ENCODE data around the gene HS3ST1. TPM values are rescaled to one million over a fixed set of nuclear protein-coding genes. Genes with fewer than 3 reads are reported as not detected.

The HS3ST1 gene
- total RNA-seq, 1 donor from 2014 or later = 0.23 TPM

GRCh38 chr4:11365039-11365438 lies 63.7 kb downstream of the HS3ST1 start:
- H3K36me3 Mint-ChIP-seq (ENCODE audit: low read depth) = no peaks in the 10 kb centered on the region
- H3K4me1 Mint-ChIP-seq = no peaks in the 10 kb centered on the region
- DNase-seq = no peak
- H3K9me3 Mint-ChIP-seq = no peaks in the 10 kb centered on the region
- H3K4me3 Mint-ChIP-seq = no peak overlapping the region
- H3K27ac Mint-ChIP-seq = no peak overlapping the region
- intact Hi-C loops (cut with micrococcal nuclease) = no loop called here
- peaks cover 2% of the 10 kb centered on the region for H3K27me3 Mint-ChIP-seq

- DNase-seq = no peak
- no peak overlapping the region for H3K4me3 Mint-ChIP-seq
- no peak overlapping the region for H3K27ac Mint-ChIP-seq
- no peaks in the 10 kb centered on the region for H3K9me3 Mint-ChIP-seq
- intact Hi-C loops (cut with micrococcal nuclease) = no loop called here
- no peaks in the 10 kb centered on the region for H3K27me3 Mint-ChIP-seq
- H3K36me3 Mint-ChIP-seq (ENCODE audit: low read depth) = no peaks in the 10 kb centered on the region
- no peaks in the 10 kb centered on the region for H3K4me1 Mint-ChIP-seq
Measured at GRCh38 chr4:11359591-11359990, 69.1 kb downstream of the HS3ST1 start.

- no peak for DNase-seq
- no peak overlapping the region for H3K4me3 Mint-ChIP-seq
- H3K9me3 Mint-ChIP-seq = no peaks in the 10 kb centered on the region
- H3K36me3 Mint-ChIP-seq (ENCODE audit: low read depth) = no peaks in the 10 kb centered on the region
- H3K27ac Mint-ChIP-seq = no peak overlapping the region
- no peaks in the 10 kb centered on the region for H3K4me1 Mint-ChIP-seq
- no peaks in the 10 kb centered on the region for H3K27me3 Mint-ChIP-seq
- intact Hi-C loops (cut with micrococcal nuclease) = no loop called here
Measured at GRCh38 chr4:11355226-11355625, 73.5 kb downstream of the HS3ST1 start.

GRCh38 chr4:11354531-11354930 lies 74.2 kb downstream of the HS3ST1 start:
- Mint-ChIP-seq H3K27ac (no peak overlapping the region), H3K27me3 (no peaks in the 10 kb centered on the region), H3K4me3 (no peak overlapping the region), H3K36me3 (ENCODE audit: low read depth) (no peaks in the 10 kb centered on the region), H3K9me3 (no peaks in the 10 kb centered on the region), H3K4me1 (no peaks in the 10 kb centered on the region)
- intact Hi-C loops (cut with micrococcal nuclease) = no loop called here
- DNase-seq = no peak

GRCh38 chr4:11348449-11349088 lies 80.1 kb downstream of the HS3ST1 start:
- H3K4me3 Mint-ChIP-seq = no peak overlapping the region
- H3K36me3 Mint-ChIP-seq (ENCODE audit: low read depth) = no peaks in the 10 kb centered on the region
- H3K27me3 Mint-ChIP-seq = no peaks in the 10 kb centered on the region
- intact Hi-C loops (cut with micrococcal nuclease) = no loop called here
- DNase-seq = no peak
- H3K27ac Mint-ChIP-seq = no peak overlapping the region
- no peaks in the 10 kb centered on the region for H3K9me3 Mint-ChIP-seq
- no peaks in the 10 kb centered on the region for H3K4me1 Mint-ChIP-seq

GRCh38 chr4:11344916-11345315 lies 83.8 kb downstream of the HS3ST1 start:
- Mint-ChIP-seq H3K4me3 (no peak overlapping the region), H3K9me3 (no peaks in the 10 kb centered on the region), H3K4me1 (no peaks in the 10 kb centered on the region), H3K27ac (no peak overlapping the region), H3K36me3 (ENCODE audit: low read depth) (no peaks in the 10 kb centered on the region), H3K27me3 (no peaks in the 10 kb centered on the region)
- intact Hi-C loops (cut with micrococcal nuclease) = no loop called here
- DNase-seq = no peak

GRCh38 chr4:11343536-11343935 lies 85.2 kb downstream of the HS3ST1 start:
- no peaks in the 10 kb centered on the region for H3K9me3 Mint-ChIP-seq
- DNase-seq = no peak
- no peak overlapping the region for H3K27ac Mint-ChIP-seq
- H3K36me3 Mint-ChIP-seq (ENCODE audit: low read depth) = no peaks in the 10 kb centered on the region
- H3K4me1 Mint-ChIP-seq = no peaks in the 10 kb centered on the region
- H3K27me3 Mint-ChIP-seq = no peaks in the 10 kb centered on the region
- no peak overlapping the region for H3K4me3 Mint-ChIP-seq
- intact Hi-C loops (cut with micrococcal nuclease) = no loop called here

Data from activated CD4-positive, alpha-beta T cell treated with anti-CD3 and anti-CD28 coated beads, Interleukin-2, amount 10 ng/mL, durations not matched to agents 24 days and 14 days (primary cell).